SU-DHL-6 (cell line): Measurements from ENCODE around the gene AQP1.

Experiments
- H2AFZ ChIP-seq: fragments of 200-600 bp; sonication (generic); 2 replicates; pipeline ENCODE4 v1.6.1; 2014; ENCODE audit warnings: low read depth, mild to moderate bottlenecking, moderate library complexity, mixed read lengths, antibody characterized with exemption, low read length; ENCODE audit not compliant: severe bottlenecking
- H3F3A ChIP-seq: fragments of 200-600 bp; shearing (Covaris generic); 2 replicates; pipeline ENCODE4 v1.6.0; 2016; ENCODE audit warnings: antibody characterized with exemption, mild to moderate bottlenecking; ENCODE audit not compliant: insufficient read depth
- H3K27ac ChIP-seq: fragments of 200-600 bp; sonication (generic); 2 replicates; pipeline ENCODE4 v1.5.1; 2016; ENCODE audit warnings: low read depth, mild to moderate bottlenecking, low read length, moderate library complexity, mixed read lengths
- H3K27me3 ChIP-seq: fragments of 200-600 bp; sonication (generic), shearing (Covaris generic); 2 replicates; pipeline ENCODE4 v1.6.0; 2014; ENCODE audit warnings: mild to moderate bottlenecking, low read length
- H3K36me3 ChIP-seq: fragments of 200-600 bp; sonication (generic); 2 replicates; pipeline ENCODE4 v1.6.1; 2014; ENCODE audit warnings: mild to moderate bottlenecking, low read length, mixed read lengths
- H3K4me2 ChIP-seq: fragments of 300-600, 200-600 bp; shearing (Covaris generic), sonication (generic); 2 replicates; pipeline ENCODE4 v1.6.0; 2014; ENCODE audit warnings: low read length, low read depth, mild to moderate bottlenecking; ENCODE audit not compliant: poor library complexity, severe bottlenecking
- H3K4me3 ChIP-seq: fragments of 200-600 bp; sonication (generic); 2 replicates; pipeline ENCODE4 v1.5.1; 2014; ENCODE audit warnings: antibody characterized with exemption, low read length, mild to moderate bottlenecking, mixed read lengths; ENCODE audit not compliant: insufficient read depth, poor library complexity, severe bottlenecking
- H3K79me2 ChIP-seq: fragments of 200-600 bp; sonication (generic); 2 replicates; pipeline ENCODE4 v1.6.1; 2014; ENCODE audit warnings: mild to moderate bottlenecking, low read length, moderate library complexity; ENCODE audit not compliant: insufficient read depth
- H3K9ac ChIP-seq: fragments of 200-600 bp; sonication (generic); 2 replicates; pipeline ENCODE4 v1.7.0; 2014; ENCODE audit warnings: mild to moderate bottlenecking, low read length
- H3K9me2 ChIP-seq: fragments of 200-600 bp; sonication (generic); replicated peaks from 2 replicates; pipeline ENCODE4 v1.6.1; 2014; ENCODE audit warnings: low read length; ENCODE audit not compliant: insufficient read depth
- H3K9me3 ChIP-seq: fragments of 200-600 bp; sonication (generic); 2 replicates; pipeline ENCODE4 v1.6.1; 2014; ENCODE audit warnings: low read length, mixed read lengths; ENCODE audit not compliant: insufficient read depth
- H4K20me1 ChIP-seq: fragments of 200-600 bp; sonication (generic); 2 replicates; pipeline ENCODE4 v1.6.1; 2014; ENCODE audit warnings: low read depth, mild to moderate bottlenecking, antibody characterized with exemption, low read length, moderate library complexity, mixed read lengths
- CTCF ChIP-seq: fragments of 200-600 bp; sonication (generic); IDR thresholded peaks from one replicate; pipeline ENCODE4 v1.5.1; 2017; ENCODE audit warnings: antibody characterized with exemption, mild to moderate bottlenecking, low read length, moderate library complexity; ENCODE audit not compliant: insufficient read depth, poor library complexity, severe bottlenecking
- EZH2phosphoT487 ChIP-seq: fragments of 200-600 bp; sonication (generic), shearing (Covaris generic); conservative IDR thresholded peaks from 2 replicates; pipeline ENCODE4 v1.6.1; 2018; ENCODE audit warnings: mild to moderate bottlenecking, antibody characterized with exemption, low read length, moderate library complexity, mixed read lengths

AQP1 gene

DNA sequence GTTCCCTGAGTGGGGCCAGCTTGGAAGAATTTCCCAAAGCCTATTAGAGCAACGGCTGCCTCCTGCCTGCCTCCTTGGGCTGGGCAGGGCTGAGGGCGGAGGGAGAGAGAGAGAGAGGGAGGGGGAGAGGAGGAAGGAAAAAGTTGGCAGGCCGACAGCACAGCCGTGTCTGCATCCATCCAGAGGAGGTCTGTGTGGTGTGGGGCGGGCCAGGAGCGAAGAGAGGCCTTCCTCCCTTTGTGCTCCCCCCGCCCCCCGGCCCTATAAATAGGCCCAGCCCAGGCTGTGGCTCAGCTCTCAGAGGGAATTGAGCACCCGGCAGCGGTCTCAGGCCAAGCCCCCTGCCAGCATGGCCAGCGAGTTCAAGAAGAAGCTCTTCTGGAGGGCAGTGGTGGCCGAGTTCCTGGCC, at the start of gene AQP1:
AQP1 (plus strand) TSS at position 293 of the 409 bp plus-strand sequence; CDS start at position 350, 57 bp downstream.
- H3K4me3 ChIP-seq = no peak within 1 kb of the TSS
- no peak within 1 kb of the TSS for H3K4me2 ChIP-seq
- H3K9ac ChIP-seq = no peak within 1 kb of the TSS
- no peaks in the 10 kb centered on the region for H3K9me2 ChIP-seq
- H3K27ac ChIP-seq = no peak within 1 kb of the TSS
- no peaks in the 10 kb centered on the region for H4K20me1 ChIP-seq
- no peaks in the 10 kb centered on the region for H3K36me3 ChIP-seq
- H2AFZ ChIP-seq = no peak within 1 kb of the TSS
- no peaks in the 10 kb centered on the region for H3K9me3 ChIP-seq
- H3F3A ChIP-seq = no peaks in the 10 kb centered on the region
- no peaks in the 10 kb centered on the region for H3K27me3 ChIP-seq
- TF ChIP-seq CTCF (no peak), EZH2phosphoT487 (no peak)
- no peaks in the 10 kb centered on the region for H3K79me2 ChIP-seq

DNA sequence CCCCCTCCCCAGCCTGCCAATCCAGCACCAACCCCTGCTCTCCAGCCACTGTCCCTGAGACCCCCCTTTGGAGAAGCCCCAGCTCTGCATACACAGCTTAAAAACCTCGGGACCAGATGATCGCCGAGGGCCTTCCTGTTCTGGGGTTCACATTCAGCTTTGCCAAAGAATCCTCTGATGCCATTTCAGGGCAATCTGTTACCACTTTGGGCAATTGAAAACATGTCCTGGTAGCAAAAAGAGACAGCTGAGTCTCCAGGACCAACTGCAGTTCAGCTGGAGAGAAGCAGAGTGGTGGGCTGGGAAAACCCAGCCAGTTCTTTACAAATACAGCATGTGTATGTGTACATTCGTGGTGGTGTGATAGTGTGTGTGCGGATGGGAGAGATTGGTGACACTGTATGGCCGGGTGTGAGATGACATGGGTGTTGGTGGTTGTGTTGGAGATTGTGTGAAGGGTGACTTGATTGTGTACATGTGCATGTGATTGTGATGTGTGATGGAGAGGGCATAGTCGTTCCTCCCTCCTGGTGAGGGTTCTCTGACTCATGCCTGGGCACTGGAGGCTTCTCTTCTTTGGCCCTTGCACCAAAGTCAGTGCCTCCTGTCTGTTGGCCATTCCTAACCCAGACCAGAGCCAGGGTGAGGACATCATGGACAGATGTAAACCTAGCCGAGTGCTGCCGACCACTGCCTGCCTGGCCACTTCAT, 48.5 kb upstream of the AQP1 start:
- Histone ChIP-seq H3K36me3 (no peaks in the 10 kb centered on the region), H2AFZ (no peak overlapping the region), H3K4me3 (no peak overlapping the region), H3K27ac (no peak overlapping the region), H4K20me1 (no peaks in the 10 kb centered on the region), H3K4me2 (no peak overlapping the region), H3K27me3 (no peaks in the 10 kb centered on the region), H3K79me2 (no peaks in the 10 kb centered on the region), H3F3A (no peaks in the 10 kb centered on the region), H3K9me3 (no peaks in the 10 kb centered on the region), H3K9me2 (no peaks in the 10 kb centered on the region), H3K9ac (no peak overlapping the region)
- TF ChIP-seq CTCF (no peak), EZH2phosphoT487 (no peak)

DNA sequence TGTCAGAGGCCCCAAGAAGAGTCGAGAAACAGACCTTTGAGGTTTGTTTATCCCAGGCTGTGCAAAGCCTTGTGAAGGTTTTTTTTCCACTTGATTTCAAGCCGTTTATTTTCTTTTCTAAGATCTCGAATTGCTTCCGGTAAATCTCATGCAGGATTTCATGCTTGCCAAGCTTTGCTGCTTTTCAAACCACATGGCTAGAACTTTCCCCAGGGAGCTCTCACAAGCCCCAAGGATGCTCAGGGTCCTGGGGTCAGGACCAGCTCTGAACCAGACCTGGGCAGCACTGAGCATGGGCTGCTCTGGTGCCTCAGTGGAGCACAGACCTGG, 48.0 kb upstream of the AQP1 start:
- no peaks in the 10 kb centered on the region for H3K79me2 ChIP-seq
- no peak overlapping the region for H3K4me2 ChIP-seq
- TF ChIP-seq CTCF (no peak), EZH2phosphoT487 (no peak)

More for the DNA sequence above, 48.0 kb upstream of the AQP1 start:
- Histone ChIP-seq H3K9me2 (no peaks in the 10 kb centered on the region), H3K27ac (no peak overlapping the region), H3K9me3 (no peaks in the 10 kb centered on the region), H4K20me1 (no peaks in the 10 kb centered on the region), H3K9ac (no peak overlapping the region), H2AFZ (no peak overlapping the region), H3K27me3 (no peaks in the 10 kb centered on the region), H3K36me3 (no peaks in the 10 kb centered on the region), H3F3A (no peaks in the 10 kb centered on the region), H3K4me3 (no peak overlapping the region)
